CD4-positive, CD25-positive, alpha-beta regulatory T cell (primary cell): Measurements from ENCODE around the gene FLYWCH1. TPM values are rescaled to one million over a fixed set of nuclear protein-coding genes. Genes with fewer than 3 reads are reported as not detected.

Experiments used
- ATAC-seq, 2 donors: fragments of 150-1000 bp; cut with Tn5 transposase; one replicate each; pipeline ENCODE4 v1.10.0; 2021; ENCODE audit warnings: low read depth in 2 of 2, moderate number of reproducible peaks in 2 of 2, moderate library complexity in 1 of 2
- DNase-seq, 3 donors: peaks; one replicate each; pipeline versions ENCODE4 v3.0.0 to v3.0.0-alpha.2; 2012 to 2022; ENCODE audit warnings: mixed read lengths in 1 of 3
- H3K27ac ChIP-seq: one replicate; pipeline ENCODE4 v1.7.0; 2013; ENCODE audit warnings: mild to moderate bottlenecking, low read length; ENCODE audit not compliant: insufficient read depth, poor library complexity, severe bottlenecking
- H3K27me3 ChIP-seq: one replicate; pipeline ENCODE4 v1.7.0; 2013; ENCODE audit warnings: low read length; ENCODE audit not compliant: control insufficient read depth, insufficient read depth
- H3K36me3 ChIP-seq: one replicate; pipeline ENCODE4 v1.7.0; 2013; ENCODE audit warnings: mild to moderate bottlenecking, low read length, moderate library complexity; ENCODE audit not compliant: control insufficient read depth, insufficient read depth
- H3K4me1 ChIP-seq: 2 replicates; pipeline ENCODE4 v1.7.0; 2013; ENCODE audit warnings: mild to moderate bottlenecking, low read length; ENCODE audit not compliant: insufficient read depth, control insufficient read depth, poor library complexity, severe bottlenecking
- H3K4me3 ChIP-seq: one replicate; pipeline ENCODE4 v1.7.0; 2013; ENCODE audit warnings: low read depth, mild to moderate bottlenecking, low read length, moderate library complexity
- H3K9me3 ChIP-seq, 2 experiments: 1 replicate in 1 of 2; 2 replicates in 1 of 2; pipeline ENCODE4 v1.7.0; 2013; ENCODE audit warnings: low read length in 2 of 2, mild to moderate bottlenecking in 1 of 2, moderate library complexity in 1 of 2; ENCODE audit not compliant: control insufficient read depth in 2 of 2
- H3K27ac Mint-ChIP-seq, 3 donors: one replicate each; pipeline ENCODE4 v1.8.0; 2020 to 2022; ENCODE audit warnings: mild to moderate bottlenecking in 3 of 3, mixed read lengths in 3 of 3, moderate library complexity in 2 of 3
- H3K27me3 Mint-ChIP-seq: one replicate; pipeline ENCODE4 v1.8.0; 2022; ENCODE audit warnings: mild to moderate bottlenecking, mixed read lengths
- H3K36me3 Mint-ChIP-seq: one replicate; pipeline ENCODE4 v1.8.0; 2020; ENCODE audit warnings: mixed read lengths
- H3K4me1 Mint-ChIP-seq, 4 donors: one replicate each; pipeline ENCODE4 v1.8.0; 2020 to 2022; ENCODE audit warnings: mixed read lengths in 4 of 4, mild to moderate bottlenecking in 1 of 4
- H3K4me3 Mint-ChIP-seq, 4 donors: one replicate each; pipeline ENCODE4 v1.8.0; 2020 to 2022; ENCODE audit warnings: mild to moderate bottlenecking in 4 of 4, mixed read lengths in 4 of 4, moderate library complexity in 3 of 4
- H3K9me3 Mint-ChIP-seq, 7 donors: one replicate each; pipeline ENCODE4 v1.8.0; 2020 to 2022; ENCODE audit warnings: mixed read lengths in 7 of 7, mild to moderate bottlenecking in 3 of 7, moderate library complexity in 2 of 7
- polyA plus RNA-seq, 4 donors: library from polyadenylated mRNA; unstranded; fragments of 300-500 nt; fragmentation: Illumina TruSeq; gene quantifications; one replicate each; pipeline ENCODE4 v1.2.3, GENCODE V29; 2021
- total RNA-seq: library from RNA; stranded (reverse); gene quantifications from one replicate; pipeline ENCODE4 v1.2.3, GENCODE V29; 2022

FLYWCH1 gene
- total and polyA plus RNA-seq, 5 donors from 2014 or later: 6.6 to 74.8 (median 13.1) TPM

- Histone ChIP-seq H3K4me1 (no peaks in the 10 kb centered on the region), H3K36me3 (no peaks in the 10 kb centered on the region), H3K27ac (no peak overlapping the region), H3K9me3 (no peaks in the 10 kb centered on the region), H3K4me3 (no peak overlapping the region), H3K27me3 (no peaks in the 10 kb centered on the region)
- H3K9me3 Mint-ChIP-seq: no peaks in the 10 kb centered on the region
- no peaks in the 10 kb centered on the region for H3K4me1 Mint-ChIP-seq
- no peaks in the 10 kb centered on the region for H3K36me3 Mint-ChIP-seq
- no peak for DNase-seq
- no peak overlapping the region for H3K4me3 Mint-ChIP-seq
- no peak for ATAC-seq
- H3K27ac Mint-ChIP-seq: no peak overlapping the region
- H3K27me3 Mint-ChIP-seq: peaks cover 19% of the 10 kb centered on the region
Observed at GRCh38 chr16:2955779-2956578, 44.2 kb downstream of the FLYWCH1 start.

GRCh38 chr16:2956579-2956956 lies 44.8 kb downstream of the FLYWCH1 start:
- no peak for ATAC-seq
- no peak overlapping the region for H3K4me3 Mint-ChIP-seq
- Histone ChIP-seq H3K36me3 (no peaks in the 10 kb centered on the region), H3K4me3 (no peak overlapping the region), H3K27me3 (no peaks in the 10 kb centered on the region), H3K4me1 (no peaks in the 10 kb centered on the region), H3K27ac (no peak overlapping the region), H3K9me3 (no peaks in the 10 kb centered on the region)
- H3K9me3 Mint-ChIP-seq: no peaks in the 10 kb centered on the region
- H3K27me3 Mint-ChIP-seq: peaks cover 21% of the 10 kb centered on the region
- H3K4me1 Mint-ChIP-seq: peaks cover 0 to 1% (median under 1%) of the 10 kb centered on the region in 4 donors
- H3K27ac Mint-ChIP-seq: no peak overlapping the region
- no peaks in the 10 kb centered on the region for H3K36me3 Mint-ChIP-seq
- DNase-seq: no peak

GRCh38 chr16:2959206-2959605 lies 47.5 kb downstream of the FLYWCH1 start:
- DNase-seq: no peak
- Histone ChIP-seq H3K4me3 (no peak overlapping the region), H3K27ac (no peak overlapping the region), H3K36me3 (no peaks in the 10 kb centered on the region), H3K4me1 (peaks cover 22% of the 10 kb centered on the region), H3K9me3 (no peaks in the 10 kb centered on the region), H3K27me3 (peaks cover 3% of the 10 kb centered on the region)
- Mint-ChIP-seq H3K27me3 (peaks cover 29% of the 10 kb centered on the region), H3K36me3 (no peaks in the 10 kb centered on the region), H3K27ac (no peak overlapping the region), H3K4me3 (no peak overlapping the region), H3K9me3 (no peaks in the 10 kb centered on the region), H3K4me1 (peaks cover 0 to 20% (median 3%) of the 10 kb centered on the region in 4 donors)
- ATAC-seq: no peak

GRCh38 chr16:2960183-2961010 lies 48.7 kb downstream of the FLYWCH1 start:
- H3K27ac Mint-ChIP-seq: no peak overlapping the region
- H3K9me3 Mint-ChIP-seq: no peaks in the 10 kb centered on the region
- Histone ChIP-seq H3K4me1 (peaks cover 34% of the 10 kb centered on the region), H3K27me3 (peaks cover 3% of the 10 kb centered on the region), H3K36me3 (no peaks in the 10 kb centered on the region), H3K27ac (no peak overlapping the region), H3K9me3 (no peaks in the 10 kb centered on the region), H3K4me3 (no peak overlapping the region)
- H3K36me3 Mint-ChIP-seq: no peaks in the 10 kb centered on the region
- peaks cover 31% of the 10 kb centered on the region for H3K27me3 Mint-ChIP-seq
- ATAC-seq (no peak), DNase-seq (no peak)
- H3K4me3 Mint-ChIP-seq: peak overlapping the region in 1 of 4 donors; percentile 47
- peaks cover 0 to 26% (median 3%) of the 10 kb centered on the region in 4 donors for H3K4me1 Mint-ChIP-seq

DNA sequence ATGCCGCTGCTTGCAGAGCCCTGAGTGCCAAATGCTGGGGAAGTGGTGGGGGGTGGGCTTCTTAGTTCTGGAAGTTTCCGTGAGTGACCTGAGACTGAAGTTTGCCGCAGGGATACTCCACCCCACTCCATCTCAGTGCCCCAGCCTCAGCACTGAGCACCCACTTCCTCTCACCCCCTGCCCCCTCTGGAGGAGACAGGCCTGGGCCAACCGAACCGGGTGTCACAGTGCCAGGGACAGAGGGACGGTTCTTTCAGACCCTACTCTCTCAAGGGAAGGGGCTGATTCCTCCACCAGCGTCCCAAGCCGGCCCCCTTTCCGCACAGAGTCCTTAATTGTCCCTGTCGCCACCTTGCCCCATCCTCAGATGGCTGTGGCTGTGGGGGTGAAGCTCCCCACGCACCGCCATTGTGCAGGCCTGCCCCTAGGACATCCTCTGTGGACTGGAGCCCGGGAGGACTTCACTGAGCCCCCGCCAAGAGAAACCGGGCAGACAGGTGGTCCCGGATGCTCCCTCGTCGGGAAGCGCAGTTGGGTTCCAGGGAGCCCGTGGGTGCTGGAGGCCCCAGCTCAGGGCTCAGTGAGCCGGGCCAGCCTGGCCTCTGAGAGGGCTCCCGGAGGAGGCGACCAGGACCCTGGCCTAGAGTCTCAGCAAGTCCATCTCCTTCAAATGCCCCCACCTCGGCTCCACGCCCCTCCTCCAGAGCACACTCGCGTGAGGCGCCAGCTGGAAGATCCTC lies 50.8 kb downstream of the FLYWCH1 start:
- H3K27me3 Mint-ChIP-seq: peaks cover 39% of the 10 kb centered on the region
- H3K27ac Mint-ChIP-seq: no peak overlapping the region
- no peaks in the 10 kb centered on the region for H3K36me3 ChIP-seq
- DNase-seq: no peak
- H3K27ac ChIP-seq: no peak overlapping the region
- H3K9me3 Mint-ChIP-seq: no peaks in the 10 kb centered on the region
- H3K36me3 Mint-ChIP-seq: no peaks in the 10 kb centered on the region
- peak overlapping the region; percentile 22 to 85 (median 67) for H3K4me3 Mint-ChIP-seq
- peaks cover 53% of the 10 kb centered on the region for H3K4me1 ChIP-seq
- no peak overlapping the region for H3K4me3 ChIP-seq
- H3K27me3 ChIP-seq: peaks cover 3% of the 10 kb centered on the region
- H3K4me1 Mint-ChIP-seq: peaks cover 0 to 32% (median 3%) of the 10 kb centered on the region in 4 donors
- no peak for ATAC-seq
- H3K9me3 ChIP-seq: no peaks in the 10 kb centered on the region

DNA sequence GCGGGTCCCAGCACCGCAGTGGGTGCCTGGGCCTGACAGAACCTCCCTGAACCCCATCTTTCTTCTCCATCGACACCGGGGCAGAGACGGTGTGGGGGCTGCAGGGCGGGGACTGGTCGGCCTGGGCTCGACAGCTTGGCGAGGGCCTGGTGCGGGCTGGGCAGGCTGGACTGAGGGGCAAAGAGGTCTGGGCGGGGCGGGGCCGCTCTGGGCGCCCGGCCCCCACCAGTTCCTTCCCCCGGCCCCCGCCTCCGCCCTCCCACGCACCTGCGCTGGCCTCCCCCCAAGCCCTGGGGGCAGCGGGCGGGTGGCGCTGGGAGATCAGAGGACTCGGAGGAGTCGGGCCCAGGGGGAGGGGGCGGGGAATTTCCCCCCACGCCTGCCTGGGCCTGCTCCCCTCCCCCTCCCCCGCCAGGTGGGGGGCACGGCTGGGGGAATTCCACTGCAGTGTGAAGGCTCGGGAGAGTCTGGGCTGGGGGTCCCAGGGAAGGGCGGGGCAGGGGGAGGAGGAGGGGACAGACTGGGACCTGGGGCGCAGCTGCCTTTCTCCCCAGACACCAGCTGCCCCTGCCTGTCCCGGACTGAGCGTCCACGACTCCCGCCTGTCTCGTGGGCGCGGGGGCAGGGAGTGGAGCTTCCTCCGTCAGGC lies 51.5 kb downstream of the FLYWCH1 start:
- H3K4me1 ChIP-seq: peaks cover 60% of the 10 kb centered on the region
- no peaks in the 10 kb centered on the region for H3K36me3 Mint-ChIP-seq
- DNase-seq: peak in 1 of 3 donors; percentile 40
- peak overlapping the region in 2 of 4 donors; percentile 41 to 73 for H3K4me3 Mint-ChIP-seq
- no peaks in the 10 kb centered on the region for H3K9me3 Mint-ChIP-seq
- H3K27me3 ChIP-seq: peaks cover 3% of the 10 kb centered on the region
- no peaks in the 10 kb centered on the region for H3K36me3 ChIP-seq
- H3K4me1 Mint-ChIP-seq: peaks cover 0 to 37% (median 5%) of the 10 kb centered on the region in 4 donors
- no peak overlapping the region for H3K4me3 ChIP-seq
- peaks cover 42% of the 10 kb centered on the region for H3K27me3 Mint-ChIP-seq
- H3K27ac ChIP-seq: no peak overlapping the region
- H3K27ac Mint-ChIP-seq: no peak overlapping the region
- no peaks in the 10 kb centered on the region for H3K9me3 ChIP-seq
- no peak for ATAC-seq
